ENCODE measurements around the gene CACNA1C.

Gene CACNA1C

DNA sequence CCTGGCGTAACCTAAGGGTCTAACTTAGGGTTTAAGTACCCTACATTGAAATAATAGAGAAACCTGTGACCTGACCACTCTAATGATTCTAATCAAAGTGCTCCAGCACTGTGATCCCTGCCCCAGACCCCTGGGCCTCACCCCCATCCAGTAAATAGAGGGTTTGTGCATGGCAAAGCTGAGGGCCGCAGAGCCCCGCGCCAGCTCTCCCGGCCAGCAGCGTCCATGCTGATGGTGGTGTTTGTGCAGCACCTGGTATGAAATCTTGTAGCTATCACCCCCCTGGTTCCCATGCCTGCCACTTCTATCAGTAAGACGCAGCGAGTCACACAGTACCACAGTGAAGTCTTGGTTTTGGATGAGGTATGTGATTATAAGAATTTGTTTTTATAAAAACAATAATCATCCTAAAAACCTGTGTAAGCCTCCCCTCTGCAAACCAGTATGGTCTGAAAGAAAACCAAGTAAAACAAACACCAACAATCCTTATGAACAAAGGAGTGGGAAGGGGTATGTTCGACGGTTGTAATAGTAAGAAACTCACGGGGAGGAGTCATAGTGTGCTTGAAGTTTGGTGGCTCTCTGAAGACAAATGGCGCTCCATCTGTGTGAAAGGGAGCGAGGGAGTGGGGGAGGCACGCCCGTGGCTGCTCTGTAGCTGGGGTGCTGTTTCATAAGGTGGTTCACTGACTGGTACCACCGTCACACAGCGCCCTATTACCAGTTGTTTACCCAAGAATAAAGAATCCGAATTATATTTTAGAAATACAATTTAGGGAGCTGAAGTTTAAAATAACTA, 156.2 kb downstream of the CACNA1C start:
- no peak for DNase-seq

DNA sequence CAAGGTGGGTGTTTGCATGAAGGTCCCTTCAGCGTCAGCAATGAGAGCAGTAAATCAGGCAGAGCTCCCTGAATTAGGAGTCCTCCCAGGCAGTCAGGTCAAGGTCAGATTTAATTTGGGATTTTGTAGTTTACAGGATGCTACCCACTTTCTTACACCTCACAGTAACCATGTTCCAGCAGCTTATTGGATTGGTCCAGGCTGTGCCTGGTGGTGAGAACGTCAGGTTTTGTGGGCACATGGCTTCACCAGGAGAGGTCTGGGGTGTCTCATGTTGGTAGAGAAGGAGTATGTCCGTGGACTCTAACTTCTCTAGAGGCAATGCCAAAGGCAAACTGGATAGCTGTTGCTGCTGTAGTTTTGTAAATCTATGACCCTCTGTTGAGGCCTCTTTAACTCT, 158.3 kb downstream of the CACNA1C start:
- no peak for DNase-seq

DNA sequence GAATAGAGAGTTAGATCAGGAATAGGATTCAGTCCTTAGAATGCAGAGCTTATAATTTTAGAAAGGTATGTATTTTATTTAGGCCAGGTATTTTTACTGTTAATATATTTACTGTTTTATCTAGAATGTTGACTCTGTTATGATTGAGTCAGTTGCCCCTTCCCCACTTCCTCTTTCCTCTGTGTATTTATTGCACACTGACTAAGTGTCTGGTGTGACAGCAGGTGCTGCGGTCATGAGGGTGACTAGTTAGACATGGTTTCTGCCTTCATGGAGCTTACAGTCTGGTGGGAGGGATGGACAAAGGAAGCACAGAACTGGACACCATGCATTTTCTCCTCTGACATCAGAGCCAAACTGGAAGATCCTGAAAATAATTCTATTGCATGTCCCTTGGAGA, 159.8 kb downstream of the CACNA1C start:
- no peak for DNase-seq

DNA sequence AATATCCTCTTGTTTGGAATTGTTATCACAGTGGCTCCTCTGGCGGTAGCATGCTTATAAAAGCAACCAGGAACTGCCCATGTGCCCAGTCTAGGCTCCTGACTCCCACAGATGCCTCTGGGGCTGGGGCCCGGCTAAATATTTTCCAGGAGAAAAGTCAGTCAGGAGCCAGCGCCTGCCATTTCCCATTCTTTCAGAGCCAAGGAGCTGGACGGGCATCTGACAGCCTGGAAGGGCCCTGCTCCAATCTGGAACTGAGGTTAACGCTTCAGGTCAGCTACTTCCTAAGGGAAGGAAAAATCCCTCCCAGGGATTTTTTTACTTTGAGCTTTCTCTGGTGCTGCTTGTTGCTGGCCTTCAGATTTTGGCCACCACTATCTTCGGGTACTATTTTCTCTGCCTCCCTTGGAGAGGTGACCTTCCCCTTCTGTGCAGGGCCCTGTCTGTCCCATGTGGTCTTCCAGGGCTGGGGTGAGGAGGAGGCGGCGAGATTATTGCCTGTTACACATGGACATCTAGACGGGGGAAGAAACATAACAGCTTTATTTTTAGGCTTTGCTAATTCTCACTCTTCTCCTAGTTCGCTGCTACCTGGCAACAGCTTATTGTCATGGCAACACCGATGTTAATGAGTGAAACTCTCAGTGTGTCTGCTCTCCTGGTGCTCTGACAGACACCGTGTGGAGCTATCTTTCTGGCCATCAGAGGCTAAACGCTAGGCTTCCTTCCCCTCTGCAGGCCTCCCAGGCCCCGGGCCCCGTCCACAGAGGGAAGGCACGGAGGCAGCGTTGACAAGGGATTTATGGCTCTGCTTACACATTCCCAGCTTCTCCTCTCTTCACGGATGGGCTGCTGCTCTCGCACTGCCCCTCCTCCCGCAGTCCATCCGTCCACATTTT, 160.4 kb downstream of the CACNA1C start:
- DNase-seq: no peak

DNA sequence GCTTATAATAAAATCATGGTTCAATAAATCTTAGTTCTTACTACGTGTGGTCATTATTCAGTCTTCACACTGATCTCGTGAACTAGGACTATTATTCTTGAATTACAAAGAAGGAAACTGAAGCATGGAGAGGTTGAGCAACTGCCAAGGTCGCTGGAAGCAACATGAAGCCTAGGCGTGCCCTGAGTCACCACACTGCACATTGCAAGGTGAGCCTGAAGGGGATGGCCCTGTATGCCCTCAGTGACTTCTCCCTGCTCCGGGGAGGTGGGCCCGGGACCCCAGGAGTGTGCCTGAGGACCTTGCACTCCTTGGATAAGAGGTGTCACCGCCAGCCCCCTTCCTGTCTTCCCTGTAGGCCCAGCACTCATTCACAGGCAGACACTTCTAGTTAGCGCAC, 161.6 kb downstream of the CACNA1C start:
- DNase-seq: no peak

DNA sequence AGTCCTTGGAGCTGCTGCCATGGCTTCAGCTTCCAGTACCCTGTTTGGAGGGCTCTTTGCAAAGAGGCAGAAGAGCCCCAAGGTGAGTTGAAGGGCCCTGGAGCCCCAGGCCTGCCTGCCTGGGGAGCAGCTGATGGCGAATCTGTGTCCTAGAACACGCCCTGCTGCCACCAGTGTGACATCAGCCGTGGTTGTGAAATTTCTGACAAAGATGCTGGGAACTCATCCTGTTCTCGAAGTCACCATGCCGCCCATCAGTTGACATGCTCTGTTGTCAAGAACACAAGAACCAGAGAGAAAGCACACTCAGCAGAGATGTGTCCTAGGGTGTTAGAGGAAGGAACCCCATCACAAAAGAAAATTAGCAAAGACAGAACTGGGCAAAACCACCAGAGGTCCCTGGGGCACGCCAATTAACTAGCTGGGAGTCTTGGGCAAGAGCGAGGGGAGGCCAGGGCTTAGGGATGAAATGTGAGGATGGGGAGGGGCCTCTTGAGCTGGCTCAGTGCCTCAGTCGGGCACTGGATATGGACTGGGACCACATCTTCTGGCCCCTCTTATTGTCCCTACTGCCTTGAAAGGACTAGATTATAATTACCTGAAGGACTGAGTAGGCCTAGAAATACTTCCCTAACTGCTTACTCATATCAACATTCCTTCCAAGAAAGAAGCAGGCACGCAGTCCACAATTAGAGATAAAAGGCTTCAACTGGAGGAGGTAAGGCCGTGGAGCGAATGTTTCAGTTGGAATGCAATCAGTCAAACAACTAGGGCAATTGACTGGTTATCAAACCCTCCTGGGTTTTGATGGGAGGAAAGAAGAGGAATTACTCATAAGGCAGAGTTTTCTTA, 163.1 kb downstream of the CACNA1C start:
- no peak for DNase-seq

DNA sequence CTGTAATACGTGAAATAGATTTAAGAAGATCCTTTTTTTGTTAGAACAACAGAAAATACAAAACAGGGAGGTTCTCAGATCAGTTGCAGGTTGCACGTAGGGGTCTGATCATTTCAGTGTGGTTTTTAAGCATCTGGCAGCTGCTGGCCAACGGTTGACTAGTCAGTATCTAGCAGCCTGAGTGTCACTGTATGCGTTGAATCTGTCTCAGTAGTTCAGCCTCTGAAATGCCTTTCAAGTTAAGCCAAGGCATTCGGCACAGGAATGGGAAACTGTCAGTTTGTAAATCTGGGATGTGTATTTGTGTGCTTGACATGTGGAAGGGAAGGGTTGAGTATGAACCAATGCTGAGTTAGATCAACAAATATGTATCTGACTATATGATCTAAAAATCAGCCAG, 165.9 kb downstream of the CACNA1C start:
- no peak for DNase-seq

DNA sequence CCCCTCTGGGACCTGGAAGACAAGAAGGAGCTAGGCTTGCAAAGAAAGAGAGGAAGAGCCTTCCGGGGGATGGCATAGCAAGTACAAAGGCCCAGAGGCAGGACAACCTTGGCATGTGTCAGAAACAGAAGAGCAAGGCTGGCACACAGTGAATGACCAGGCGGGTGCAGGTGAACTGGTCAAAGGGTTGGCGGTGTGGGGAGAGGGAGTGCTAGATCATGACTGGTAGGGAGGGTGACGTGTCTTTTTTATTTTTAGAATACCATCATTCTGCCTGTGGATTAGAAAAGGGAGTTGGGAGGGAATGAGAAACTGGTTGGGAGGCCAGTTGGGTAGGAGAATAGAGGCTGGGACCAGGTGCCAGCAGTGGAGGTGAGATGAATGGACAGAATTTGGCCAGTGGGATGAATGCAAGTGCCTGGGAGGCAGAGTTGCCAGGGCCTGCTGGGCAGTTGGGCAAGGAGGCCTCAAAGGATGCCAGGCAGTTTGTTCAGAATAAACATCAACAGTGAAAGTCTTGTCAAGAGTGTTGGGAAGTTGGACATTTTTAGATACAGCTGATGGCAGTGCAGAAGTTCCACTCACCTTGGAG, 168.3 kb downstream of the CACNA1C start:
- DNase-seq: no peak

DNA sequence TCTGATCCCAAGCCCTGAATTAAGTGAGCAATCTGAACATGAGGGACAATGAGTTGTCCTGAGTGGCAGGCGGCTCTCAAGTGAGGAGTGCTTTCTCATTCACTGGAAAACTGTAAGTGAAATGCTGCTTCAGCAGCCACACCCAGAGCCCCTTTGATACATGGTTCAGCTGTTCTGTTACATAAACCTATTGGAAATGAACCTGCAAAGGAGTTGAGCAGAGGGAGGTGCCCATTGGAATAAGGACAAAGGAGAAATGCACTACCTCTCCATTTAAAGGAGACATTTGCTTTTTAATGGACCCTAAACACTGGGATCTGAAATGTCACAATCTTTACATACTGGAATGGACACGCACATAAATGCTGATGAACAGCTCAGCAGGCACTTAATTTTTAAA, 169.9 kb downstream of the CACNA1C start:
- DNase-seq: no peak

DNA sequence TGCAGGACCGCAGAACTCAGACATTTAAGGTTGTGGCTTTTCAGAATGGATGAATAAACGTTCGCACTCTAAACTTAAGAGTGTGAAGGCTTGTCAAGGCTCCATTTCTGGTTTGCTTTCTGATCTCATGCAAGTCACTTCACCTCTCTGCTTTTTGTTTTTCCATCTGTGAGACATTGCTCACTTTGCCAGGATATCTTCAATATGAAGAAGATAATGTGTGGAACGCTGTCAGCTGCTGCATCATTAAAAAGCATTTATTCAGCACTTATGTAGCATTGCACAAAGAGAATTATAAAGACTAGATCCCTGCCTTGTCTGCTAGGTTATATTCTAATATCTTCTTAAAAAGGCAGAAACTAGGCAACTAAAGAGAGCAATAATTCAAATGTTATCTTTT, 172.2 kb downstream of the CACNA1C start:
- DNase-seq: no peak

DNA sequence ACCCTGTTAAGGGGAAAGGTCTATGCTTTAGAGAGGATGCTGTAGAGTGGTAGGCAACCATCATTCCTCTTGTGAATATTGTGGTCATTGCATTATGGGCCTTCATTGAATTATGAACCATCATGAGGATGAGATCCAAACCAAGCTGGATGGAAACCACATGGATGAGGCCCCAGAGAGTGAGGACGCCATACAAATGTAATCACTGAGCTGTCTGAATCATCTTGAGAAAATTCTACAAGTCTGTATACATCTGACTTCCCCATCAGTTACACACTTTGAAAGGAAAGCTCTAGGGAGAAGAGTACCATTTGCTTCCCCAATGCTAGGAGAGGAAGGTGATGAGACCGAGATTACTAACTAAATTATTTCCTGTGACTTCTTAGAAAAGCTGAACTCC, 172.9 kb downstream of the CACNA1C start:
- DNase-seq: no peak

DNA sequence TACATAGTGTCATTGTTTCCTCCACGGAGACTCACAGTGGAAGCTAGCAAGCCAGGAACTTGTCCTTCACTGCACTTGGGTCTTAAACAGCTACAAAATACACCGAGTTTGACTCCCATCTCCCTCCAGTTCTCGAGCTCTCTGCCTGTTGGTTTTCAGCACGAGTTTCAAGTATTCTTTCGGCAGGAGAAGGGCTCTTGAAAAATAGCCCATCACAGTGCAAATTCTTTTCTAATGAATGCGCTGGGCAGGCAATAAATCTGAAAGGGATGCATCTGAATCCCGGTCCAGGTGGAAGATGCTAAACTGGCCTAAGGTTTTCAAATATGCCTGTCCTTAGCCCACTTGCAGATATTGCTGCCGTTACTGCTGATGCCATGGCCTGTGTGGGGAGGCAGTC, 173.9 kb downstream of the CACNA1C start:
- DNase-seq: no peak

DNA sequence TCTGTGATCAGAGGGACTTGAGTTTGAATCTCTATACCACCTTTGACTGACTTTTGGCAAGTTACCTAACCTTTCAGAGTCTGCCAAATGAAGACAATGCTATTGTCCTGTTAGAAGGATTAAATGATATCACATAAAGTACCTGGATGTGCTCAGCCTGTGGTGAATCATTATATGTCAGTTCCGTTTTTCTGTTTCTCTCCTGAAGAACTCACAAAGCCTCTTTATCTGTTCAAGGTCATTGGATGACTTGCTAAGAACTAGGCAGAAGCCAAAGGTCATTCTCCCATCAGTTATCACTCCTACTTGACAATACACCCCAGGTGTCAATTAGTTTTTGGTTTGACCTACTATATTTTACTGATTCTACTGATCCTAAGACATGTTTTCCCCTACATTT, 174.6 kb downstream of the CACNA1C start:
- DNase-seq: no peak

DNA sequence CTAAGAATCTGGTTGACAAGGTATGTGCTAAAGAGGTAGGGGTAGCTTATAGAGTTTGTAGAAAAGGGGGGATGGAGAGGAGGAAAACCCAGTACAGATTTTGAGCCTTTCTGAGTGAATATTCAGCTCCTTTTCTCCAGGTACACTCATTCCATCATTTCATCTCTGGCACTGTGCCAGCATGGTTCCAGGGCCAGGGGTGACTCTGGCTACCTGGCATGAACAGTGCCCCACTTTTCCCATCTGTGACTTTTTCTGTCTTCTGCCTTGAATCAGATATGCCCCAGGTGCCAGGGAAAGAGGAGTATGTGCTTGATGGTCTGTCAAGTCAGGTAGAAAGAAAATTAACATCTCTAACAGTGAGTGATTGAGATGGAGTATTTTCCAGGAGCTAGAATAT, 175.7 kb downstream of the CACNA1C start:
- DNase-seq: no peak

DNA sequence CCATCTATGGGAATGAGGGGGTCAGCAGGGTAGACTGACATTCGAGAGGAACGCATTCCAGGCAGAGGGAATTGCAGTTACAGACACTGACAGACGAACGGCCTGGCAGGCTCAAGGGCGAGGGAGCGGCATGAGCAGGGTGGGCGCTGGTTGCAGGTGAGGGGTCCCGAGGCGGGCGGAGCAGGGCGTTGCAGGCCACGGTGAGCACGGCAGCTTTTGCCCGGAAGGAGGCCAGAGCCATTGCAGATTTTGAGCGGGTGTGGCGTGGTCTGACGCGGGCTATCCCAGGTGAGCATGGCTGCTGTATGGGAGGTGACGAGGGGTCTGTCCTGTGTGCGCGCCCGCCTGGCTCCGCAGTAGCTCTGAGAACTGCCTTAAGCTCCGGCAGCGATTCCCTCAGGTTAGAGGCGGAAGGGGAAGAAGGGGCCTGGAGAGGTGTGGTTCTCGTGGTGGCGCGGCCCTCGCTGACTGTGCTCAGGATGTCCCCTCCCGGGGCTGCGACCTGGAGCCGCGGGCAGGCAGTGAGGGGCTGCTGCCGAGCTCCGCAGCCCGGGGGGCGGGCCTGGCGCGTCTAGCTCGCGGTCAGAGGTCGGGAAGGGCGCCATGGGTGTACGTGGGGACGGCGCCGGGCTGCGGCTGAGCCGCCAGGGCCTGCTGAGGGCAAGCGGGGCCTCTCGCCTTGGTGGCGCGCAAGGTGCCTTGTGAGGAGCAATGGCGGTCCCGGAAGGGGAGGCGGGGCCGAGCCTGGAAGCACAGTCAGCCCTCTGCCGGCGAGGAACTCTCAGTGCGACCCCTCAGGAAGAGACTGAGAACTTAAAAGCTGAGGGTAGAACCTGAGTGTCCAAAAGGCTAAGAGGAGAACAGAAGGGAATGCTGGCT, 177.1 kb downstream of the CACNA1C start:
- no peak for DNase-seq

DNA sequence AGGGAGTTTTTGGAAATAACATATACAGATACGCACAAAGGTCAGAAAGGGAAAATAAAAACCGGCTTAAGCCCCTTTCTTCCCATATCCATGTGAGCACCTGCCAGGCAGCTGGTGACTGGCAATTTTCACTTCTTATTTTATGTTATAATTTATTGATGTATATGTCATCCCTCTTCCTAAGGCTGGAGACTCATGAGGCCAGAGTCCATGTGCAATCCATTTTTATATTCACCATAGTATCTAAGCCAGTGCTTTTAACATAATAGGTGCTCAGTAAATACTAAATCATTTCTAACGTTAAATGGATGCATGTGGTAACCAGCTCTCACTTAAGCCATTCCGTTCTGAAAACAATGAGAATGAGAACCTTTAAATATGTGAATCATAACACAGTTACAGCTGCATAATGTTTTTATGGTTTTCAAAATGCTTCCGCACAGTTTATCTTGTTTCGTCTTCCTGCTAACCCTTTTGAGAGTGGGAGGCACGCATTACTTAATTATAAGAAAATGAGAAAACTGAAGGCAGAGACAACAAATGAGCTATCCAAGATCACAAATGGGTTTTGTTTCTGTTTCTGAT, 178.3 kb downstream of the CACNA1C start:
- no peak for DNase-seq

DNA sequence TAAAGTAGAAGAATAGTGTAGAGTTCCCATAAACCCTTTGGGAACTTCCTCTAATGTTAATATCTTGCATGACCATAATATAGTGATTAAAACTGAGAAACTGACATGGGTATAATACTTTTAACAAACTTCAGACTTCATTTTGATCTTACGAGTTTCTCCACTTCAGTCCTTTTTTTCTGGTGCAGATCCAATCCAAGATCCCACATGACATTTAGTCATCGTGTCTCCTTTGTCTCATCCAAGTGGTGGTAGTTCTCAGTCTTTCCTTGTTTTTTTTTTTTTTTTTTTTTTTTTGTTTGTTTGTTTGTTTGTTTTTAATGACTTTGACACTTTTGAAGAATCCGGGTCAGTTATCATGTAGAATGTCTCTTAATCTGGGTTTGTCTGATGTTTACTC, 179.2 kb downstream of the CACNA1C start:
- no peak for DNase-seq

DNA sequence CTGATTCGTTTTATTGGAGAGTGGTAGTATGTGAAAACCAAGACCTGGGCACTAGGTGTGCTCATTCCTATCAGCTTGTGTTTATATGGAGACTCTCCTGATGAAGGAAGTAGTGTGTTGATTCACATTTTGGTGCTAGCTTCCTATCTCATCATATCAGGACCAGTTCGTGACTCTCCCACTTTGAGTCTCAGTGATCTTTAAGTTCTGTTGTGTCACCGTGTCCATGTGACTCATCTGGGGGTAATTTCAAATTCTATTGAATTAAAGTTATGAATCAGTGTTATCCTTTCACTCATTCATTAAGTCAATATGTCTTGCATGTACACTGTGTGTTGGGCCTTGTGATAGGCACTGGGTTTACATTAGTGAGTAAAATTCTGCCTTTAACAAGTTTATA, 180.2 kb downstream of the CACNA1C start:
- no peak for DNase-seq

DNA sequence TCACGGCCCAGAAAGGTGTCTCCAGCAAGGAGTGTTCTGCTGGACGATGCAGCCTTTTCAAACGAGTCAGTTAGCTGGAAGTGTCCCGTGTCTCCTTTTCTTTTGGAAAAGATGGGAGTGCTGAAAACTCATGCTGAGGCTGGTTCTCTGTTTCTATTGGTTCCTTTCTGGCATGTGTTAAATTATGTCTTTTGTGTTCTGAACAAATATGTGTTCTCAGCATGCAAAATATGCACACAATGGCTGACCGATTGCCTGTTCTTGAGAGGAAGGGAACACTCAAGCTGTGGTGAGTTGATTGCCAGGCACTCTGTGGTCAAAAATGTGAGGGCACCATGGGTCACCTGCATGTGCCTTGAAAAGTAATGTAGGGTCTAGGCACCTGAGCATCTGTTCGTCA, 181.3 kb downstream of the CACNA1C start:
- no peak for DNase-seq

DNA sequence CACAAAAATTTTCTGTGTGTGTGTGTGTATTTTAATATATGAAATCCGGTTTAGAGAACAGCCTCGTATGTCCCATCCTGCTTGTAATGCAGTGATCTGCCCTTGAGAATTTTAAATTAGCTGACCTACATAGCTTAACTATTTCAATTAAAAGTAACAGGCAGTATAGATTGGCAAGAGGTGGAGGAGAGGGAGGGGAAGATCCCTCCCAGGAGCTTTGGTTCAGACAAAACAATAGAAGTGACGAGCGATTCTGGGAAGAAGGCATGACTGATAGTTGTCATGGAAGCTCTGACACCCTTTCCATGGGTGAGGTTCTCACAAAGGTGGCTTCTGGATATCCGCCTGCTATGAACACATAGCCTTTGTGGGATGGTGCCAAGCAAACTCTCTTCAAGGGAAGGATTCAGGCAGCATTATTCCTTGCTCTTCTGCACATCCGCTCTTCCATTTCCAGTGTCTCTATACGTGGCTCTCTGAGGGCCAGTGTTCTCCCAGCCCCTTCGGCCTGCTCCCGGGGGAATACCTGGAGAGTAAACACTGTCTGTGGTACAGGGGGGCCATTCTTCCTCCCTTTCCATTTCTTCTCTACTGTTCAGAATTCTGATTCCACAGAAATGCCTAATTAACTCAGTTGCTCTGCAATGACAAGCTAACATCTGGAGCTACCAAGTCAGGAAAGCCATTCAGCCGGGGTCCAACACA, 182.0 kb downstream of the CACNA1C start:
- DNase-seq: no peak
